Astrocyte (in vitro differentiated cells and primary cell): Measurements from ENCODE around the gene DEPDC7. TPM values are rescaled to one million over a fixed set of nuclear protein-coding genes. Genes with fewer than 3 reads are reported as not detected.

Experiments used
- DNase-seq: peaks from one replicate; pipeline ENCODE4 v3.0.0-alpha.2; 2010; ENCODE audit warnings: low read depth
- FAIRE-seq: peaks from 2 replicates; lab custom pipeline; 2011; peaks lifted over from hg19 to GRCh38; lab: Jason Lieb, UNC
- H2AFZ ChIP-seq: 2 replicates; pipeline ENCODE4 v1.6.0; 2012; ENCODE audit warnings: low read depth, low read length, inconsistent platforms
- H3K27ac ChIP-seq: 2 replicates; pipeline ENCODE4 v1.5.1; 2011; ENCODE audit warnings: low read depth, low read length, inconsistent platforms
- H3K27me3 ChIP-seq: 2 replicates; pipeline ENCODE4 v1.6.0; 2011; ENCODE audit warnings: low read length, inconsistent platforms; ENCODE audit not compliant: insufficient read depth
- H3K36me3 ChIP-seq: 2 replicates; pipeline ENCODE4 v1.5.1; 2011; ENCODE audit warnings: low read length, inconsistent platforms; ENCODE audit not compliant: insufficient read depth
- H3K4me1 ChIP-seq: 2 replicates; pipeline ENCODE4 v1.5.1; 2011; ENCODE audit warnings: low read length, inconsistent platforms; ENCODE audit not compliant: insufficient read depth
- H3K4me2 ChIP-seq: 2 replicates; pipeline ENCODE4 v1.6.0; 2012; ENCODE audit warnings: low read length, inconsistent platforms
- H3K4me3 ChIP-seq: 2 replicates; pipeline ENCODE4 v1.5.1; 2011; ENCODE audit warnings: low read depth, mild to moderate bottlenecking, low read length, inconsistent platforms; ENCODE audit not compliant: insufficient read depth
- H3K79me2 ChIP-seq: 2 replicates; pipeline ENCODE4 v1.6.0; 2012; ENCODE audit warnings: mild to moderate bottlenecking, low read length, inconsistent platforms; ENCODE audit not compliant: insufficient read depth
- H3K9ac ChIP-seq: 2 replicates; pipeline ENCODE4 v1.6.0; 2012; ENCODE audit warnings: mild to moderate bottlenecking, low read length, inconsistent platforms
- H3K9me3 ChIP-seq: 2 replicates; pipeline ENCODE4 v1.5.1; 2012; ENCODE audit warnings: low read depth, mild to moderate bottlenecking, low read length, inconsistent platforms; ENCODE audit not compliant: insufficient read depth
- H4K20me1 ChIP-seq: 2 replicates; pipeline ENCODE4 v1.6.0; 2012; ENCODE audit warnings: low read length, inconsistent platforms; ENCODE audit not compliant: insufficient read depth
- H3K27ac Mint-ChIP-seq: one replicate; pipeline ENCODE4 v1.8.0; 2021; ENCODE audit warnings: mild to moderate bottlenecking, mixed read lengths; ENCODE audit not compliant: unreplicated experiment
- H3K27me3 Mint-ChIP-seq: one replicate; pipeline ENCODE4 v1.8.0; 2021; ENCODE audit warnings: low read depth, mixed read lengths; ENCODE audit not compliant: unreplicated experiment
- H3K36me3 Mint-ChIP-seq: one replicate; pipeline ENCODE4 v1.8.0; 2021; ENCODE audit warnings: low read depth, mixed read lengths; ENCODE audit not compliant: unreplicated experiment
- H3K4me1 Mint-ChIP-seq: one replicate; pipeline ENCODE4 v1.8.0; 2021; ENCODE audit warnings: low read depth, mixed read lengths; ENCODE audit not compliant: unreplicated experiment
- H3K4me3 Mint-ChIP-seq: one replicate; pipeline ENCODE4 v1.8.0; 2021; ENCODE audit warnings: mild to moderate bottlenecking, moderate library complexity, mixed read lengths; ENCODE audit not compliant: unreplicated experiment
- H3K9me3 Mint-ChIP-seq: one replicate; pipeline ENCODE4 v1.8.0; 2021; ENCODE audit warnings: mild to moderate bottlenecking, mixed read lengths; ENCODE audit not compliant: unreplicated experiment
- EZH2 ChIP-seq: IDR thresholded peaks from 2 replicates; pipeline ENCODE4 v1.6.1; 2012; ENCODE audit warnings: mild to moderate bottlenecking, low read length, inconsistent platforms; ENCODE audit not compliant: insufficient read depth
- total RNA-seq: library from RNA; stranded (reverse); gene quantifications from 2 replicates; pipeline ENCODE4 v1.2.1, GENCODE V29; 2021
- TF ChIP-seq, protein P1 (sequence below): IDR thresholded peaks from 2 replicates; pipeline ENCODE4 v1.5.1; 2011; ENCODE audit warnings: low read depth, mild to moderate bottlenecking, inconsistent platforms, low read length, moderate library complexity; ENCODE audit not compliant: insufficient read depth

DEPDC7 gene
- total RNA-seq, 1 donor from 2014 or later: 3.7 TPM

GRCh38 chr11:33001281-33001680 lies 14.4 kb upstream of the DEPDC7 start:
- H3K79me2 ChIP-seq: no peaks in the 10 kb centered on the region
- H3K4me1 ChIP-seq: peaks cover 12% of the 10 kb centered on the region
- no peaks in the 10 kb centered on the region for H3K9me3 ChIP-seq
- H4K20me1 ChIP-seq: no peaks in the 10 kb centered on the region
- DNase-seq (no peak), FAIRE-seq (no peak)
- Mint-ChIP-seq H3K4me1 (peaks cover 16% of the 10 kb centered on the region), H3K4me3 (no peak overlapping the region), H3K36me3 (no peaks in the 10 kb centered on the region), H3K9me3 (peaks cover 20% of the 10 kb centered on the region), H3K27ac (no peak overlapping the region), H3K27me3 (no peaks in the 10 kb centered on the region)
- no peak overlapping the region for H2AFZ ChIP-seq
- no peak overlapping the region for H3K9ac ChIP-seq
- H3K4me2 ChIP-seq: no peak overlapping the region
- no peak overlapping the region for H3K4me3 ChIP-seq
- H3K27ac ChIP-seq: no peak overlapping the region
- no peak for TF ChIP-seq EZH2
- TF ChIP-seq, protein P1, sequence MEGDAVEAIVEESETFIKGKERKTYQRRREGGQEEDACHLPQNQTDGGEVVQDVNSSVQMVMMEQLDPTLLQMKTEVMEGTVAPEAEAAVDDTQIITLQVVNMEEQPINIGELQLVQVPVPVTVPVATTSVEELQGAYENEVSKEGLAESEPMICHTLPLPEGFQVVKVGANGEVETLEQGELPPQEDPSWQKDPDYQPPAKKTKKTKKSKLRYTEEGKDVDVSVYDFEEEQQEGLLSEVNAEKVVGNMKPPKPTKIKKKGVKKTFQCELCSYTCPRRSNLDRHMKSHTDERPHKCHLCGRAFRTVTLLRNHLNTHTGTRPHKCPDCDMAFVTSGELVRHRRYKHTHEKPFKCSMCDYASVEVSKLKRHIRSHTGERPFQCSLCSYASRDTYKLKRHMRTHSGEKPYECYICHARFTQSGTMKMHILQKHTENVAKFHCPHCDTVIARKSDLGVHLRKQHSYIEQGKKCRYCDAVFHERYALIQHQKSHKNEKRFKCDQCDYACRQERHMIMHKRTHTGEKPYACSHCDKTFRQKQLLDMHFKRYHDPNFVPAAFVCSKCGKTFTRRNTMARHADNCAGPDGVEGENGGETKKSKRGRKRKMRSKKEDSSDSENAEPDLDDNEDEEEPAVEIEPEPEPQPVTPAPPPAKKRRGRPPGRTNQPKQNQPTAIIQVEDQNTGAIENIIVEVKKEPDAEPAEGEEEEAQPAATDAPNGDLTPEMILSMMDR: no peak
- peaks cover 2% of the 10 kb centered on the region for H3K27me3 ChIP-seq
- no peaks in the 10 kb centered on the region for H3K36me3 ChIP-seq

DNA sequence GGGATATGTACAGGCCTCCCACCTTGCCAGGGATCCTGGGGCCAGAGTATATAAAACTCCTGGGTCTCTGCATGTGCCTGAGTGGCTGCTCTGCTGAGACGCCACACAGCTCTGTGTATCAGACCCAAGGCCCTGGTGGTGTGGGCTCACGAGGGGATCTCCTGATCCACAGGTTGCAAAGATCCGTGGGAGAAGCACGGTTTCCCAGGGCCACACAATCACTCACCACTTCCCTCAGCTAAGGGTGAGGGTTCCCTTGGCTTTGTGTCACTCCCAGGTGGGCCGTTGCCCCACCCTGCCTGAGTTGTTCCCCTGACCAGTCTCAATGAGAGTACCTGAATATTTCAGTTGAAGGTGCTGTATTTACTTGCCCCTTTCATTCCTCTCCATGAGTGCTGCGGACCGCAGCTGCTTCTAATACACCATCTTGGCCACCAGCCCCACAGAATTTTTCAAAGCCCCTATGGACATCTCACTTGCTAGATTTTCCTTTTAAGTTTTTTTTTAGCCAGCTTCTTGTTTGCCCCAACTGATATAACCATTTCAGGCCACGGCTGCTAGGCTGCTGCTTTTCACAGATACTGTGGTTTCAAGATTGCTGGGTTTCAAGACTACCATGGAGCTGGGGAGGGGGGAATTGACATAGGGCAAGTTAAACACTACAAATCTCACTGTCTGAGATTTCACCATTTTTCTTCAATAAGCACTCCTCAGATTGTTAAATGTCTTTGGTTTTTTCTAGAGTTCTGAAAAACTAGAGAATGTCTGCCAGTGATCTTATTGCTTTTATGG lies 13.7 kb upstream of the DEPDC7 start:
- DNase-seq (no peak), FAIRE-seq (no peak)
- Mint-ChIP-seq H3K36me3 (no peaks in the 10 kb centered on the region), H3K27ac (peak overlapping the region; percentile 44), H3K4me3 (no peak overlapping the region), H3K27me3 (peaks cover 4% of the 10 kb centered on the region), H3K4me1 (peaks cover 16% of the 10 kb centered on the region), H3K9me3 (peaks cover 20% of the 10 kb centered on the region)
- no peak overlapping the region for H3K9ac ChIP-seq
- H3K27ac ChIP-seq: no peak overlapping the region
- no peak overlapping the region for H3K4me2 ChIP-seq
- H3K79me2 ChIP-seq: no peaks in the 10 kb centered on the region
- H3K27me3 ChIP-seq: no peaks in the 10 kb centered on the region
- H3K36me3 ChIP-seq: no peaks in the 10 kb centered on the region
- no peaks in the 10 kb centered on the region for H3K9me3 ChIP-seq
- TF ChIP-seq, protein P1: no peak
- no peak for TF ChIP-seq EZH2
- H3K4me1 ChIP-seq: peaks cover 12% of the 10 kb centered on the region
- no peak overlapping the region for H2AFZ ChIP-seq
- no peak overlapping the region for H3K4me3 ChIP-seq
- no peaks in the 10 kb centered on the region for H4K20me1 ChIP-seq

- Histone ChIP-seq H3K4me3 (no peak overlapping the region), H3K27me3 (no peaks in the 10 kb centered on the region), H3K27ac (no peak overlapping the region), H3K4me1 (peaks cover 12% of the 10 kb centered on the region), H4K20me1 (no peaks in the 10 kb centered on the region), H3K79me2 (no peaks in the 10 kb centered on the region), H3K4me2 (no peak overlapping the region), H3K36me3 (no peaks in the 10 kb centered on the region), H2AFZ (no peak overlapping the region), H3K9ac (no peak overlapping the region), H3K9me3 (no peaks in the 10 kb centered on the region)
- Mint-ChIP-seq H3K4me1 (peaks cover 10% of the 10 kb centered on the region), H3K27me3 (peaks cover 4% of the 10 kb centered on the region), H3K9me3 (peaks cover 6% of the 10 kb centered on the region), H3K36me3 (no peaks in the 10 kb centered on the region), H3K27ac (no peak overlapping the region), H3K4me3 (no peak overlapping the region)
- no peak for DNase-seq
- no peak for TF ChIP-seq EZH2
- TF ChIP-seq, protein P1: no peak
- no peak for FAIRE-seq
Measured at GRCh38 chr11:33005175-33005574, 10.5 kb upstream of the DEPDC7 start.
